ENCODE measurements around the gene ZBTB4.

ZBTB4 gene

GRCh38 chr17:7435676-7436555, 43.5 kb downstream of the ZBTB4 start:
- Histone ChIP-seq H3K9me2 (replicated peaks; ENCODE audit: insufficient read depth, low read length) (no peaks in the 10 kb centered on the region), H4K20me1 (ENCODE audit: low read depth, low read length) (no peaks in the 10 kb centered on the region), H3K27ac (ENCODE audit: low read depth, low read length) (peak overlapping the region; percentile 59), H3K9ac (ENCODE audit: low read length) (peak overlapping the region; percentile 61), H3K4me2 (ENCODE audit: low read depth, low read length, poor library complexity, severe bottlenecking) (peak overlapping the region; percentile 66), H3K9me3 (ENCODE audit: insufficient read depth, low read length) (no peaks in the 10 kb centered on the region), H3K27me3 (ENCODE audit: low read length) (no peaks in the 10 kb centered on the region), H3K36me3 (ENCODE audit: low read length) (no peaks in the 10 kb centered on the region), H3K4me3 (ENCODE audit: insufficient read depth, low read length, poor library complexity, severe bottlenecking) (peak overlapping the region; percentile 77), H2AFZ (ENCODE audit: low read depth, low read length, severe bottlenecking) (peak overlapping the region; percentile 75), H3F3A (ENCODE audit: insufficient read depth) (no peaks in the 10 kb centered on the region), H3K79me2 (ENCODE audit: insufficient read depth, low read length) (no peaks in the 10 kb centered on the region)
- TF ChIP-seq EZH2phosphoT487 (conservative IDR thresholded peaks at IDR 0.05; ENCODE audit: low read length) (no peak), CTCF (IDR thresholded peaks at IDR 0.05; ENCODE audit: insufficient read depth, low read length, poor library complexity, severe bottlenecking) (peak; percentile 19)

GRCh38 chr17:7432296-7432695, 47.1 kb downstream of the ZBTB4 start:
- H3K27me3 ChIP-seq (ENCODE audit: low read length) = no peaks in the 10 kb centered on the region
- no peaks in the 10 kb centered on the region for H3K79me2 ChIP-seq (ENCODE audit: insufficient read depth, low read length)
- no peak overlapping the region for H3K9ac ChIP-seq (ENCODE audit: low read length)
- H2AFZ ChIP-seq (ENCODE audit: low read depth, low read length, severe bottlenecking) = no peak overlapping the region
- no peak overlapping the region for H3K4me3 ChIP-seq (ENCODE audit: insufficient read depth, low read length, poor library complexity, severe bottlenecking)
- no peaks in the 10 kb centered on the region for H4K20me1 ChIP-seq (ENCODE audit: low read depth, low read length)
- H3F3A ChIP-seq (ENCODE audit: insufficient read depth) = no peaks in the 10 kb centered on the region
- H3K36me3 ChIP-seq (ENCODE audit: low read length) = no peaks in the 10 kb centered on the region
- no peaks in the 10 kb centered on the region for H3K9me2 ChIP-seq (replicated peaks; ENCODE audit: insufficient read depth, low read length)
- no peak for TF ChIP-seq CTCF (IDR thresholded peaks at IDR 0.05; ENCODE audit: insufficient read depth, low read length, poor library complexity, severe bottlenecking)
- no peak for TF ChIP-seq EZH2phosphoT487 (conservative IDR thresholded peaks at IDR 0.05; ENCODE audit: low read length)
- H3K4me2 ChIP-seq (ENCODE audit: low read depth, low read length, poor library complexity, severe bottlenecking) = no peak overlapping the region
- H3K9me3 ChIP-seq (ENCODE audit: insufficient read depth, low read length) = no peaks in the 10 kb centered on the region
- no peak overlapping the region for H3K27ac ChIP-seq (ENCODE audit: low read depth, low read length)

GRCh38 chr17:7431231-7431630, 48.2 kb downstream of the ZBTB4 start:
- no peaks in the 10 kb centered on the region for H3F3A ChIP-seq (ENCODE audit: insufficient read depth)
- TF ChIP-seq EZH2phosphoT487 (conservative IDR thresholded peaks at IDR 0.05; ENCODE audit: low read length) = no peak
- no peak for TF ChIP-seq CTCF (IDR thresholded peaks at IDR 0.05; ENCODE audit: insufficient read depth, low read length, poor library complexity, severe bottlenecking)
- no peak overlapping the region for H3K4me2 ChIP-seq (ENCODE audit: low read depth, low read length, poor library complexity, severe bottlenecking)
- H3K27ac ChIP-seq (ENCODE audit: low read depth, low read length) = no peak overlapping the region
- no peak overlapping the region for H3K9ac ChIP-seq (ENCODE audit: low read length)
- no peak overlapping the region for H3K4me3 ChIP-seq (ENCODE audit: insufficient read depth, low read length, poor library complexity, severe bottlenecking)
- H4K20me1 ChIP-seq (ENCODE audit: low read depth, low read length) = no peaks in the 10 kb centered on the region
- no peaks in the 10 kb centered on the region for H3K9me3 ChIP-seq (ENCODE audit: insufficient read depth, low read length)
- no peaks in the 10 kb centered on the region for H3K27me3 ChIP-seq (ENCODE audit: low read length)
- no peak overlapping the region for H2AFZ ChIP-seq (ENCODE audit: low read depth, low read length, severe bottlenecking)
- no peaks in the 10 kb centered on the region for H3K79me2 ChIP-seq (ENCODE audit: insufficient read depth, low read length)
- no peaks in the 10 kb centered on the region for H3K36me3 ChIP-seq (ENCODE audit: low read length)
- no peaks in the 10 kb centered on the region for H3K9me2 ChIP-seq (replicated peaks; ENCODE audit: insufficient read depth, low read length)

Data from SU-DHL-6 (cell line).